Urothelium cell line (cell line): ENCODE measurements around the gene TUBGCP3.
A peak's percentile ranks its signal among the peaks of the same experiment; 100 is the strongest.
"Not testable (repeated sequence)": the region's sequence is repeated elsewhere in the genome, so short reads cannot be mapped to it uniquely, and the experiment has no call there.

Experiments used
- DNase-seq: peaks from one replicate; pipeline ENCODE4 v3.0.0; 2011; ENCODE audit warnings: low spot score, mixed read lengths
- FAIRE-seq: peaks from 2 replicates; lab custom pipeline; 2011; peaks lifted over from hg19 to GRCh38; lab: Jason Lieb, UNC

The TUBGCP3 gene

GRCh38 chr13:112587764-112588489, at the start of gene TUBGCP3:
Gene TUBGCP3 (minus strand): TSS chr13:112588153. CDS start chr13:112587980, 173 bp downstream.
- DNase-seq = peak; percentile 95
- peak; percentile 88 for FAIRE-seq

DNA sequence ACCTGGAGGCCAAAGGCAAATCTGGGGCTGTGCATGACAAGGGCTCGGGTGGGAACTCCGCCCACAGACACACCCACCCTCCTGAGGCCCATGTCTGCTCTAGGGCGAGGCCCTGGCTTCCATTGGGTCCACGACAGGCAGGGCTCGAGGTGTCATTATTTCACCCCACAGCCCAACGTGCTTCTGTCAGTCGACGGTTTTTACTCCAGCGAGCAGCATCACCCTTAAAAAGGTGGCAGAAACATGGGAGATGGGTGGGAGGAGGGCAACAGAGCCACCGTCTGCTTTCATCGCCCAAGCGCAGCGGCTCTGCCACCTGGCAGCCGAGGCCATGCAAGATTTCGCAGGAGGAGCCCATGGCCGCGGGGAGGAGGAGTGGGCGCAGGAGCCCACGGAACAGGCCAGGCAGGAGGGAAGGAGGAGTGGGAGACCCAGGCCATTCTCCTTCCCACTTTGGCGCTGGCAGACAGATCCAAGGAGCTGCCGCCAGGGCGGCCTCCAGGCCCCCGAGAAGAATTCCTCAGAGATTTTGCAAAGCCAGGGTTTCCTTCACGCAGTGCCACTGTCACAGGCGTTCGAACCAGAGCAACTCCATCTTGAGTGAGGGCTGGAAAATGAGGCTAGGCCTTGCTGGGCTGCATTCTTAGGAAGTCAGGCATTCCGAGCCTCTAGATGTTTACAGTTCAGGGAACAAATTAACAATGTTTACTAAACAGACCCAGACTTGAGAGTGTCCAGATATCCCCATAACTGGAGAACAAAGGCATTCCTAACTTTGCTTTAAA, 49.3 kb upstream of the TUBGCP3 start:
- FAIRE-seq = no peak
- DNase-seq = no peak

- DNase-seq (no peak), FAIRE-seq (no peak)
These were observed 48.5 kb upstream of the TUBGCP3 start for GRCh38 chr13:112636401-112636975.

GRCh38 chr13:112635323-112635722, 47.4 kb upstream of the TUBGCP3 start:
- no peak for FAIRE-seq
- DNase-seq = no peak

- DNase-seq = no peak
- no peak for FAIRE-seq
These were observed 46.1 kb upstream of the TUBGCP3 start for GRCh38 chr13:112634102-112634501.

DNA sequence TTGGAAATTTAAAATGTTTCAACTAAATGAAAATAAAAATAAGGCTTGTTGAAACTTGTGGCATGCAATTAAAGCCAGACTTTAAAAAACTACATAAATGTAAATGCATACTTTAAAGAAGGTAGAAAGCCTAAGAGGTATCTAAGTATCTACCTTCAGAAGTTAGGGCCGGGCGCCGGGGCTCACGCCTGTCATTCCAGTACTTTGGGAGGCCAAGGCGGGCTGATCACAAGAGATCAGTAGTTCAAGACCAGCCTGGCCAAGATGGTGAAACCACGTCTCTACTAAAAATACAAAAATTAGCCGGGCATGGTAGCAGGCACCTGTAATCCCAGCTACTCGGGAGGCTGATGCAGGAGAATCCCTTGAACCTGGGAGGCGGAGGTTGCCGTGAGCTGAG, 42.3 kb upstream of the TUBGCP3 start:
- not testable (repeated sequence) for DNase-seq, FAIRE-seq

DNA sequence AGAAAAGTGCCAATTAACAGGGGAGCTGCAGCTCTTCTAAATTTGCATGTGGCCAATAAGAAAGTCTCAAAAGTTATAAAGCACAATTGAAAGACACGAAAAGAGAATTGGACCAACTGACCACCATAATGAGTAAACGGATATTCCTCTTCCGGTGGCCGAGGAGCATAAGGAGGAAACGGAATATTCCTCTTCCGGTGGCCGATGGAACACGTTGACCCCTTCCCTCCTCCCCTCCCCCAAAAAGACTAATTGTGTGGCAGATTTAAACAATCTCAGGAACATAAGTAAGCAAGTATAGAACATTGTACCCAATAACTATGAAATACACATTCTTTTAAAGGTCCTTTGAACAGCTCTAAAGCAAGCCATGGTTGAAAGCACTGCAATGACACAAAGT, 41.2 kb upstream of the TUBGCP3 start:
- DNase-seq (no peak), FAIRE-seq (no peak)

DNA sequence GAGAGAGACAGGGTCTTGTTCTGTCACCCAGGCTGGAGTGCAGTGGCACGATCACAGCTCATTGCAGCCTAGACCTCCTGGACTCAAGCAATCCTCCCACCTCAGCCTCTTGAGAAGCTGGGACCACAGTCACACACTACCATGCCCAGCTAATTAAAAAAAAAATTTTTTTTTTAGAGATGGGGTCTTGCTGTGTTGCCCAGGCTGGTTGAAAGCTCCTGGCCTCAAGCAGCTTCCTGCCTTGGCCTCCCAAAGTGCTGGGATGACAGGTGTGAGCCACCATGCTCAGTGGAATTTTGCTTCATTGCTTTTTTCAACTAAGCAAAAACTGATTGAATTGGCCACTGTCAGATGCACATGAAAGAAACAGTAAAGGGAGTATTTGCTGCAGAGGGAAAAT, 39.7 kb upstream of the TUBGCP3 start:
- FAIRE-seq, DNase-seq: not testable (repeated sequence)

GRCh38 chr13:112627161-112627560, 39.2 kb upstream of the TUBGCP3 start:
- DNase-seq = no peak
- FAIRE-seq = no peak

DNA sequence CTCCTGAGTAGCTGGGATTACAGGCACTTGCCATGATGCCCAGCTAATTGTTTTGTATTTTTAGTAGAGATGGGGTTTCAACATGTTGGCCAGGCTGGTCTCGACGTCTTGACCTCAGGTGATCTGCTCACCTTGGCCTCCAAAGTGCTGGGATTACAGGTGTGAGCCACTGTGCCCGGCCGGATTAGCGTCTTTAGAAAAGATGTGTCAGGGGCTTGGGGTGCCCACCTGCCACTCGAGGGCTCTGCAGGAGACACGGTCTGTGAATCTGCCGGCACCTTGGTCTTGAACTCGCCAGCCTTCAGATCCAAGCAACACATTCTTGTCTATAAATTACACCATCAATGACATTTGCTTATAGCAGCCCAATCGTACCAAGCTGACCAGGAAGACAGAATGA, 38.8 kb upstream of the TUBGCP3 start:
- DNase-seq (no peak), FAIRE-seq (no peak)

DNA sequence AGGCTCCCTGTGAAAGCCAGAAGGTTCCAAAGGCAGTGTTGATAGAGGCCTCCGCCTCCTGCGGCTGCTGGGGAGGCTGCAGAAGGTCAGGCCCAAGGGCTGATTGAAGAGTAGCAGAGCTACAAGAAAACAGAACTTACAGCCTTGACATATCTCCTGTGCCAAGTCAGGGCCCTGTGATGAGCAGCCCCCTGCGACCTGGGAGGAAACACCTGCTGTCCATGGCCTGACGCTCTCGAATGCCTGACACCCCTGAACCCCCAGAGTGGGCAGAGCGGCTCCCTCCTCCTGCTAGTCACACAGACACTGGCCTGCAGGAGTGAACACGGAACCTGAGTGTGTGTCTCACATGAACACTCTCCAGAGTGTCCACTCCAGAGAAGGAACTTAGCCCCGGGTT, 38.2 kb upstream of the TUBGCP3 start:
- FAIRE-seq (no peak), DNase-seq (no peak)

DNA sequence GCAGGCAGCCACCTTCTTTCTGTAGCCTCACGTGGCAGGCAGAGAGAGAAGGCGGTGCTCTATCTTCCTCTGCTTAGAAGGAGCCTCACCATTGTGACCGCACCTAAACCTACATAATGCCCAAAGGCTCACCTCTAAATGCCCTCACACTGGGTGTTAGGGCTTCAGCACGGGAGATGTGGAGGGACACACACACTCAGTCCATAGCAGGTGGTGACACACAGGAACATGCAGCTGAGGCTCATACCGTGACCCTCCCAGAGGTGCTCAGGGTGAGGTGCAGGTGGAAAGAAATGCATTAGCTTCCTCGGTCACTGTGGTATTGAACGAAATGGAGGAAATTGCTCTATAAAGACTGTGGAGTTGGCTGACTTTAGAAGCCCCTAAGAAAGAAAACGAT, 37.7 kb upstream of the TUBGCP3 start:
- FAIRE-seq = no peak
- DNase-seq = no peak

DNA sequence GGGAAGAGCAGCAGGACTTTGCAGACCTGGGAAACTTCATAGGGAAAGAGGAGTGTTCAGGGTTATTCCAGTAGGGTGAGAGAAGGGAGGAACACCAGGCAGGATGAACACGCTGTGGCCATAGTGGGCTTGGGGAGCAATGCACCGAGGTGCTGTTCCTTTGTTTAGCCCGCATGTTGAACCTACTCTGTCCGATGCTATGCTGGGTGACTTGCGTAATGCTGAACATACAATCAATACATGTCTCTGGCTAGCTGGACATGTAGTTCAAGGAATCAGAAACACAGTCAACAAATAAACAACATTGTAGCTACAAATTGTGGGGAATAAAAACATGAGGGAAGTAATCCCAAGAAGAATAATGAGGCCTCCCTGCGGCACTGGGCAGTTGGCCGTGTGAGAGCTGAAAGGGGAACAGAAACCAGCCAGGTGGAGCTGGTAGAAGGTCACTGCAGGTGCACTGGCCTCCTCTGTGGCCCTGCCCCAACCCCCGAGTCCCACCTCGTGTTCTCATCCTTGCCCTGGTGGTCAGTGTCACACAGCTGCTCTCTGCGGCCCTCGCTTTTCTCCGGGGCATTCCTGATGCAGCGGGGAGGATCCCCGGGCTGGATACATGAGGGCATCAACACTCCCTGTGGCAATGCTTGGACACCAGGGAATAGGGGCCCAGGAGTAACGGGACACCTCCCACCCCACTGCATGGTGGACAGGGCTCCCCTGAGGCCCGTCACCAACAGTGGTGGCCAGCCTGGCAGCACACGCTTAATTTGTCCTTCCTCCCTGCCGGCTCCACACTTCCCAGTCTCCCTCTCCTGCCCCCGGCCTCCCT, 36.9 kb upstream of the TUBGCP3 start:
- FAIRE-seq = peak; percentile 59

GRCh38 chr13:112624040-112624439, 36.1 kb upstream of the TUBGCP3 start:
- FAIRE-seq (no peak), DNase-seq (no peak)

More for the DNA sequence above, 36.9 kb upstream of the TUBGCP3 start:
- DNase-seq = no peak

DNA sequence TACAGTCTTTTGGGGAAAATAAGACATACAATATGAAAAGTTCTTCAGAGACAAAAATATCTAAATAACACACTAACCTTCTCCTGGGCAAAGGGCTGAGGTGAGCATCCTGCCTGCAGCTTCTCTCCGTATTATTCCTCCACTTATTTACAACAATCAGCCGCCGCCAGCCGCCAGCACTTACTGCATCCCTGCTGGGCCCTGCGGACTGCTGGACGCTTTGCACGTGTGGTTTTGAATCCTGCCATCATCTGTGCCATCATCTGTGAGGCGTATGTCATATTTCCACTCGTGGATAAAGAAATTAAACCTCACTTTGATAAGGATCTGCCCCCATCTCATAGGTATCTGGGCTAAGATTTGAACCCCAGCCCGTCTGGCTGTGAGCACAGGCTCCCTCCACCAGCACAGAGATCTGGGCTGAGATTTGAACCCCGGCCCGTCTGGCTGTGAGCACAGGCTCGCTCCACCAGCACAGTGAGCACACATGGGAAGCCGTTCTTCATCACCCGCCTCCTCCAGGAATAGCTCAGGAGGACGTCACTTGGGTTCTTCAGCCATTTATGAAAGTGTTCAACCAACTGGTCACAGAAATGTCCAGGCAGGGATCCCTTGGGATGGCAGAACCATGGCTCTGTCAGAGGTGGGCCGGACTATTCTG, 35.2 kb upstream of the TUBGCP3 start:
- DNase-seq = no peak
- no peak for FAIRE-seq

DNA sequence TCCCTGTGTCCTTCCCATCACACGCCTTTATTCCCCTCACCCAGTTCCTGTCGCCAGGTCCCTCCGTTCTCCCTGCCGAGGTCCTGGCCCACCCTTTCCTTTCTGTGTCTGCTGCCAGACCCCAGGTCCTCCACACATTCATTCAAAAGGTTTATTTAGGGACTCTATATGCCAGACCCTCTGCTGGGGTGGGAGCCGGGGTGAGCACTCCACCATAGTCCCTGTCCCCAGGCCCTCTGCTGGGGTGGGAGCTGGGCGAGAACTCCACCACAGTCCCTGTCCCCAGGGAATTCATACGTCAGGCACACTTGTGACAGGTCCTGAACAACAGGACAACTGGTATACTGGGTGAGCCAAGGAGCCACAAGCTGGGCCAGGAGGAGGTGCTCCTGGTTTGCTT, 34.4 kb upstream of the TUBGCP3 start:
- DNase-seq (no peak), FAIRE-seq (no peak)

GRCh38 chr13:112619730-112620631, 32.0 kb upstream of the TUBGCP3 start:
- DNase-seq (no peak), FAIRE-seq (no peak)

DNA sequence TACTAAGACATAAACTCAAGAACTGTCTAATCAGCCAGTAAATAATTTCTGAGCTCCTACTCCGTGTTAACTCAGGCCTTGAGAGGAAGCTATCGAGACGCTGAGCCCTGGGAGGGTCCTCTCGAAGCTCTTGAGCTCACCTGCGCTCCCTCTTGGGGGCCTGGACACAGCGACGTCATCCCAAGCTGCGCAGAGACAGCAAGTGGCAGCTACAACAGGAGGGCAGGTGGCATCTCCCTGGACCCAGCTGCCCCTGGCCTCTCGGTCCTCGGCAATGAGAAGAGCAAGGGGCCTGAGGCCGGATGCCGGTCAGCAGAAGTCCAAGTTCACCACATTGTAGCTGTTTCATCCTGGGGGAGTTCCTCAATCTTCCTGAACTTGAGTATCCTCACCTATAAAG, 30.5 kb upstream of the TUBGCP3 start:
- FAIRE-seq (no peak), DNase-seq (no peak)

DNA sequence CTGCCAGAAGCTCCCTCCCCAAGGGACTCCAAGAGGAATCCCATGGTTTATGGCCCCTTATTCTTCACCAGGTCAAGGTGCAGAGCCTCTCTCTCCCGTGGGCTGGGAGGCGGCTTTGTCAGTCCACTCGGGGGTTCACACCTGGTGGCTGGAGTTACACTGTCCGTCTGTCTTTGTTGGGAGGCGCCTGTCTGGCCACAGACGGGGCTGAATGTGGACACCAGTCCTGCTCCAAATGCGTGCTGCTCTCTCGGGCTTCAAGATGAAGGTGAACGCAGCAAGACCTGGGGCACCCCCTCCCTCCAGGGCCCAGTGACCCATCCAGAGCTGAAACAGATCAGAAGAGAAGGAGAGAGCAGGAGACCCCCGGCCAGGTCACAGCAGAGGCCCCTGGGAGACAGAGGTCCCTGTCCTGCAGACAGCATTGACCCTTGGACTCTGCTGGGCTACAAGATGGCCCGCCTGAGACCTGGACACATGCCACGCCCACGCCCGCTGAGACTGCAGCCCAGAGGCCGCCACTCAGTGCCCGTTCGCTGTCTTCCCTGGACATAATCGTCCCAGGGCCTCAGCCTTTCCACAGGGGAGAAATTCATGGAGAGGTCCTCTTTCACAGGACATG, 29.9 kb upstream of the TUBGCP3 start:
- DNase-seq (no peak), FAIRE-seq (no peak)
